ENCODE measurements around the gene DND1.

DNA sequence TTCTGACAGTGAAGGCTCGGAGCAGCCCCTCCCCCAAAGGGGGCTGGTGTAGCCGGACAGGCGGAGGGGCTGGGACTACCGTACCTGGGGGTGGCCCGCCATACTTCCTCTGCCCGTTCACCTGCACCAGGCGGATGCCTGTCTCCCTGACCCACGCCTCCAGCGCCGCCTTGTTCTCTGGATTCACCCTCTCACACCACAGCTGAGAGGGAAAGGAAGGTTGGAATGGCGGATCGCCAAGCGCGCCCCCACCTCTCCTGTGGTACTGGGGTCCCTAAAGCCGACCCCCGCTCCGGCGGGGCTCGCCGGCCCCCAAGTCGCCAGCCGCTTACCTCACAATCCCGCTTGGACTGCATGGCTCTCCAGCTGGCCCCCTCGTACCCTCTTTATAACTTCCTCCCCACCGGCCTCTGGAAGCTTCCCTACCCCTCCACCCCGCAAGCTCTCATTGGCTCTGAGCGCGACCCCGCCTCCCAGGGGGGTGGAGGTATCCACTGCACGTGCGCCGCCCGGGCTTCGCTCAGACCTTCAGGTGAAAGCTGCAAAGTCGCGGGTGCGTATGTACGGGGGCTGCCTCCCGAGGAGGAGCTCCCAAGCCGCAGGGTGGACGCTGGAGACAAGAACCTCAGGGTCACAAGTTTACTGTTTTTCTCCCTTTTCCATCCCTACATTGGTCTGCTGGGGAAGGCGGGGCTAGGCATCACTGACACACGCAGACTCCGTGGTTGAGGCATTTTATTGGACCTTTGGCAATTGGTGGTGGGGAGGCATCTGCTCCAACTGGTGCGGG, at the start of gene DND1:
- TF ChIP-seq CTCF (IDR thresholded peaks at IDR 0.05; ENCODE audit: low read depth, low read length) (no peak), POLR2A (IDR thresholded peaks at IDR 0.05; ENCODE audit: extremely low read depth, insufficient read length) (no peak), MYC (IDR thresholded peaks at IDR 0.05; ENCODE audit: low read depth, low read length) (no peak)
- TF ChIP-seq, protein P1, sequence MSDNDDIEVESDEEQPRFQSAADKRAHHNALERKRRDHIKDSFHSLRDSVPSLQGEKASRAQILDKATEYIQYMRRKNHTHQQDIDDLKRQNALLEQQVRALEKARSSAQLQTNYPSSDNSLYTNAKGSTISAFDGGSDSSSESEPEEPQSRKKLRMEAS (IDR thresholded peaks at IDR 0.05; ENCODE audit: low read depth, low read length) = no peak
